Measurements from ENCODE around the gene GRIN2C.

GRIN2C gene

GRCh38 chr17:74842599-74843351 is 16.9 kb downstream of the GRIN2C start:
- DNase-seq = peak; percentile 87

- peak; percentile 43 for DNase-seq
These were observed 17.5 kb downstream of the GRIN2C start for GRCh38 chr17:74842146-74842598.

GRCh38 chr17:74840989-74841666 is 18.6 kb downstream of the GRIN2C start:
- peak; percentile 77 for DNase-seq

DNA sequence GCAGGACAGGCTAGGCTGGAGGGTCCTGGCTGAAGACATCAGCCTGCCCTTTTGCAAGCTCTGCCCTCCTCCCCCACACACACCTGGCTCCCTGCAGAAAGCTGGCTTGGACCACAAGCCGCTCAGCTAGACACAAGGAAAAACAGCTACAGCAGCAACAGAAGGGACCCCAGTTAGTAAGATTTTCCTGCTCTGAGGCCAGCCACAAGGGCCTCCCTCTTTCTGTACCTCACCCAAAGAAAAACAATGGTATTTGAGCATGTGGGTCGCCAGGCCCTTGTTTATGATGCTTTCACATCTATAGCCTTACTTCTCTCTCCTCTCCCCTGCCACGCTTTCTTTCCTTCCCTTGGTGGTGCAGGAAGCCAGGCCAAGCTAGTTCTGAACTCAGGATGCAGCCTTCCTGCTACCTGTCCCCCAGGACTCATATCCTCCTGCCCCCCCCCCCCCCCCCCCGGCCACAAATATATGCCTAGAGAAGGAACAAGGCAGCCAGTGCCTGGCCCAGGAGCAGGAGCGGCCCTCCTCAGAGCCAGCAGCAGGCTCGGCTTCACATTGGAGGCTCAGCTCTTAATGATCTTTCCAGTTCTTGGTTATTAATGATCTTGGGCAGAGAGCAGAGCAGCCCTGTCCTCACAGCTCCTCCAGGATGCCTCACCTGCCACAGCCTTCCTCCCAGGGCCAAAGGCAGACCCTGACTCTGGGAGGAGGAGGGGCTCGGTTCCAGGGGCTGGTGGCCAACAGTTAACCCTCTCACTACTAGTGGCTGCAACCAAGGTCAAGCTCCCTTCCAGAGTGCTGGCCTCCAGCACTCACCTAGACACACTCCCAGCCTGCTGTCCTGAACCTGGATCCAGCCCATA is 19.5 kb downstream of the GRIN2C start:
- peak; percentile 38 for DNase-seq

DNA sequence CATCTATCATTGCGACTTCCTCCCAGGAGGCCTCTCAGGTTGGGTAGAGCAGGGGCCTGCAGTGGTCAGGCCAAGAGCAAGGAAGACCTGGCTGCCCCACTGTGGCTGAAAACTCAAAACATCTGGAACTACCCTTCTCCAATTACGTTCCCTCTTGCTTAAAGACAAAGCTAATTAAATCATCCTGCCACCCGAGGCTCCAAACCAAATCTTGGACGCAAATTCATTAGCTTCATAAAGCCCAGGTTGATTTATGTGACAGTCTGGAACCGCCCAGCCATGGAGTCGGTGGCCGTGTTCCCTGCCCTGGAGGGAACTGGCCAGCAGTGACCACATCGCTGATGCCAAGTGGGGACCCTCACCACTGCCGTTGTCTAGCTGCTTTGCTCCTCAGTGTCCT is 21.4 kb downstream of the GRIN2C start:
- no peak for DNase-seq

GRCh38 chr17:74836691-74837467 is 22.8 kb downstream of the GRIN2C start:
- DNase-seq = peak; percentile 13

DNA sequence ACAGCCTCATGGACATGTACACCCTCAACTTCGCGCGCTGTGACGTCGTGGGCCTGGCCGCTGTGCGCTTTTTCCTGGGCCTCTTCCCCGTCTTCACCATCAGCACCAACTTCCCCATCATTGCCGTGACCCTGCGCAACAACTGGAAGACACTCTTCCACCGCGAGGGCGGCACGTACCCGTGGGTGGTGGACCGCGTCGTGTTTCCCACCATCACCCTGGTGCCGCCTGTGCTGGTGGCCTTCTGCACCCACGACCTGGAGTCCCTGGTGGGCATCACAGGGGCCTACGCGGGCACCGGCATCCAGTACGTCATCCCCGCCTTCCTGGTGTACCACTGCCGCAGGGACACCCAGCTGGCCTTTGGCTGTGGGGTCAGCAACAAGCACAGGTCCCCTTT is 23.5 kb downstream of the GRIN2C start:
- no peak for DNase-seq

GRCh38 chr17:74833501-74834377 is 25.9 kb downstream of the GRIN2C start:
- DNase-seq = peak; percentile 94

DNA sequence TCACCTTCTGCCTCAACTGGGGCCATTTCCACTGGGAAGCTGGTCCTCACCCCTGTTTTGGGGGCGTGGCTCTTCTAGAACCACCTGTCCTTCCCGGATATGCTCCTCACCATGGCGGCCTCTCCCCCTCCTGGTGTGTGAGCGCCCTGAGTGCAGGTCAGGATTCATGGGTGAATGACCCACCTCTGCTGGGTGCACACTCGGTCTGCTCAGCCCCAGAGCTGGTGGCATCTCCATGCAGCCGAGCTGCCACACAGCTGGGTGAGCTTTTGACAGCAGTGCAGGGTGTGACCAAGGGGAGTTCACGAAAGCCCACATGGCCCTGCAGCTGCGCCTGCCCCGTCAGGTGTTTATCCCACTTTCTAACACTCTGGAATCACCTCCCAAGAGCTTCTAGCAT is 27.3 kb downstream of the GRIN2C start:
- DNase-seq = no peak

GRCh38 chr17:74831444-74832146 is 28.1 kb downstream of the GRIN2C start:
- DNase-seq = peak; percentile 52

DNA sequence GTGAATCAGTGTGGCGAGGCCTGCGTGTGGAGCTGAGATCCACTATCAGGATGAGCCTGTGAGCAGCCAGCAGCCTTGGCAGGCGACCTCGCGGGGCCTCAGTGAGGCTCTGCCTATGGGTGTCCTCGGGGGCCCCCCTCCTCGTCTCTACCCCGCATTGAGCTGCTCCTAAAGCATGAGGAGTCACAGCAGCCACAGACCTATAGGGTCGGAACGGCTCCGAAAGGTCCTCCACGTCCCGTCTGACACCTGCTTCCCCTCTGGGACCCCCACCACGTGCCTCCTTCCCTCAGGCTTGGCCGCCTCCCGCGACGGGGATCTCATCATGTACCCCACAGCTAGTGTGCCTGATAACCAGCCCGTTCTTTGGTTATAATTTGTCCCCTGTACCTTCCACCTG is 28.8 kb downstream of the GRIN2C start:
- no peak for DNase-seq

- no peak for DNase-seq
These were observed 31.9 kb downstream of the GRIN2C start for GRCh38 chr17:74827800-74828199.

GRCh38 chr17:74825952-74826719 is 33.5 kb downstream of the GRIN2C start:
- DNase-seq = peak; percentile 57

DNA sequence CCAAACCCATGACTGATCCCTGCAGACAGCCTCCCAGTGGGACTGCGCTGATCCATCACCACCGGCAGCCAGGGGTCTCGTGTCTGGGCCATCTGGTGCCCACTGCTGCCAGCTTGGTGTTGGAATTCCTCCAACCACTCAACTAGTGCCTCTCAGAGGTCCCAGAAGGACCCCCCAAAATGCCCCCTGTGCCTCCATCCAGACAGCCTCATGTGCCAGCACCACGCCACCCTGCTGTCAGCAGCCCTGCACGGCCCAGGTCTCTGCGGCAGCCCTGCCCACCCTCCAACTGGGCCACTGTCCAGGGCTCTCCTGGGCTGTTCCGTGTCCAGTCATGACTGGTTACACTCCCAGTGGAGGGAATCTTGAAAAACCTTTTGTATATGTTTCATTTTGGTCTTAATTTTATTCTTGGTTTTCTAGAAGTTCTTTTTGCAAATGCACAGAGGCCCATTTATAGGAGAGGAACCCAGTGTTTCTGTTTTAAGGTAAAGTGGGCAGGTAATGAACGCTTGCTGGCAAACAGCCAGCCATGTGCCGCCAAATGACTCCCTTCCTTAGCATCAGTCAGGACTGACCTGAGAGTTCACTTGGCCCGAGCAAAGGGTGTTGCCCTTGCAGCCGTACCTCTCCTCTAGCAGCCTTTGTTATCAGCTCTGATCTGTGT is 34.6 kb downstream of the GRIN2C start:
- peak; percentile 40 for DNase-seq

- DNase-seq = peak; percentile 78
These were observed 36.7 kb downstream of the GRIN2C start for GRCh38 chr17:74822939-74823367.

- DNase-seq = no peak
These were observed 37.2 kb downstream of the GRIN2C start for GRCh38 chr17:74822335-74822938.

DNA sequence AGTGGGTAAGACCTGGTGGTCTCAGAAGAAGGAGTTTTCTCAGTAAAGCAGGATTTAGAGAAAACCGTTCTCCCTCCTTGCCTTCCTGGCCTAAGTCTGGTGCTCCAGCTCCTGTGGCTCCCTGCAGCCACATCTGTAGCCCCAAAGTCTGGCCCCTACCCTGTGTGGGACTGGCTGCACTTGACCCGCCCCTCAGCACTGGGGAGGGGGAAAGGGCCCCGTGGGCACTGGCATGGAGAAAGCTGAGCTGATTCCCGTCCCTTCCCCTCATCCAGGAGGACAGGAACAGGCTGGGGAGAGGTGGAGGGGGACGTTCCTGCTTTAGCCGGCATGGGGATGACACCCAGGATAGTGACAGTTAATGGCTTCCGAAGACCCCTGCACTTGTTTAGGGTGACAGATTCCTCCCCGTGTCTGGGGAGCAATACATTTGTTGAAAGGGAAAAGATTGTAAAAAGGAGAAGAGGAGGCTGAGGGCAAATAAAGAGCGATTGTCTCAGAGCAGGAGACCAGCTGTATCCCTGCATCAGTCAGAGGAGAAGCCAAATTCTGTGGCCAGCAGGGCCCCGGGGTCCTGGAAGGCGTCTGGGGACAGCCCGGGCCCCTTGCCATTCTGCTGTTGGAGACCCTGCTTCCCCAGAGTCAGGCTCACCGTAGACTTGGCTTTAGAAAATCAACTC is 37.9 kb downstream of the GRIN2C start:
- DNase-seq = peak; percentile 32

GRCh38 chr17:74819801-74820436 is 39.8 kb downstream of the GRIN2C start:
- DNase-seq = no peak
